GM19372 (cell line): ENCODE data around the gene SETDB1.
"Not testable (repeated sequence)": the region's sequence is repeated elsewhere in the genome, so short reads cannot be mapped to it uniquely, and the experiment has no call there.

Source experiments
- ATAC-seq: cut with Tn5 transposase; IDR thresholded peaks from one replicate; pipeline ENCODE4 v1.9.1; 2021; ENCODE audit warnings: mild to moderate bottlenecking, low read depth, moderate library complexity; ENCODE audit not compliant: unreplicated experiment

Gene SETDB1

GRCh38 chr1:150928286-150928685 is 2.1 kb downstream of the SETDB1 start:
- no peak for ATAC-seq

- not testable (repeated sequence) for ATAC-seq
Measured at GRCh38 chr1:150928775-150929174, 2.6 kb downstream of the SETDB1 start.

GRCh38 chr1:150931773-150932172 is 5.6 kb downstream of the SETDB1 start:
- ATAC-seq, result no peak

- no peak for ATAC-seq
Measured at GRCh38 chr1:150944856-150945255, 18.7 kb downstream of the SETDB1 start.

GRCh38 chr1:150954708-150955107 is 28.5 kb downstream of the SETDB1 start:
- no peak for ATAC-seq

DNA sequence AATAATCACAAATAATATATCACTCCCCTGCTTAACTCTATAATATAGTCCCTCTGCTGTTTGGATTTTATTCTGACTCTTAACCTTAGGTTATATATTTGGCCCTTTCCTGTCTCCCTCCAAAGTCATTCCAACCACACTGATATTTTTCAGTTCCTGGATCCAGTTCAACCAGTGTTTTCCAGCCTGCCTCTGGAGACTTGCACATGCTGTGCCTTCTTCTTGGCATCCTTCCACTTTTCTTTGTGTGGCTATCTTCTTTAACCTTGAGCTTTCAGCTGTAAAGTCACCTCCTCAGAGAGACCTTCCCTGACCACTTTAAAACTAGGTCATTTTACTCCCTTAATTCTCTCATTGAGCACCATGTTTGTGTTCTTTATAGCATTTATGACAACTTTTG is 29.1 kb downstream of the SETDB1 start:
- no peak for ATAC-seq

DNA sequence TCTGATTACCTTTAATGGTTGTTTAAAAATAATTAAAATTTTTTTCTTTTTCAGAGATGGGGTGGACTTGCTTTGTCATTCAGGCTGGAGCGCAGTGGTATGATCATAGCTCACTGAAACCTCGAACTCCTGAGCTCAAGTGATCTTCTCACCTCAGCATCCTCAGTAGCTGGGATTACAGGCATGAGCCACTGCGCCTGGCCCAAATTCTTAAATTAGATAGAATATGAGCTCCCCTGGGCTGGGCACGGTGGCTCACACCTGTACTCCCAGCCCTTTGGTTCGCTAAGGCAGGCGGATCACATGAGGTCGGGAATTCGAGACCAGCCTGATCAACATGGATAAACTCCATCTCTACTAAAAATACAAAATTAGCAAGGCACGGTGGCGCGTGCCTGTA is 31.5 kb downstream of the SETDB1 start:
- ATAC-seq, result no peak

GRCh38 chr1:150960646-150961045 is 34.5 kb downstream of the SETDB1 start:
- ATAC-seq, result no peak

GRCh38 chr1:150961756-150962155 is 35.6 kb downstream of the SETDB1 start:
- no peak for ATAC-seq

DNA sequence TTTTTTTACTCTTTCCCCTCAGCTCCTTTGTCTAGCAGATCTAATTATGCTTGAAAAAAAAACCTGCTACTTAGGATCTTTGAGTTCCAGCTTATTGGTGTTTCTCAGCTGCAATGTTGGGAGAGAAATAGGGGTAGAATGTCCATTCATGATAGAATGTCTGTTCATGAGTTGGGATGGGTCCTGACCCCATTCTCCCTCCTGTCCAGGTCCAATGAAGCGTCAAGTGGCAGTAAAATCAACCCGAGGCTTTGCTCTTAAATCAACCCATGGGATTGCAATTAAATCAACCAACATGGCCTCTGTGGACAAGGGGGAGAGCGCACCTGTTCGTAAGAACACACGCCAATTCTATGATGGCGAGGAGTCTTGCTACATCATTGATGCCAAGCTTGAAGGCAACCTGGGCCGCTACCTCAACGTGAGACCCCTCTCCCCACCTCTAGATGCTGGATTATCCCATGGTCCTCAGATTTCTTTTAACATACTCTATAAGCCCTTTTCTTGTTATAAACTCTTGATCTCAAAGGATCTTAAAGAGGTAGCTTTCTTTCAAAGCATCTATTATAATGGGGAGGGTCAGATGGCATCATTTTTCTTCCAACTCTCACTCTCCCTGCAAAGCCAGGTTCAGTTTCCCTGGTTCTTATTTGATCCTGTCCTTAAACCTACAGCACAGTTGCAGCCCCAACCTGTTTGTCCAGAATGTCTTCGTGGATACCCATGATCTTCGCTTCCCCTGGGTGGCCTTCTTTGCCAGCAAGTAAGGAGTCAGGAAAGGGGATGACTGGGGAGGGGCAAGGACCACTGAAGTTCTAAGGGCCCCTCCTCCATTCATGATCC is 37.4 kb downstream of the SETDB1 start:
- no peak for ATAC-seq

- ATAC-seq, result no peak
Measured at GRCh38 chr1:150964164-150964489, 38.0 kb downstream of the SETDB1 start.

DNA sequence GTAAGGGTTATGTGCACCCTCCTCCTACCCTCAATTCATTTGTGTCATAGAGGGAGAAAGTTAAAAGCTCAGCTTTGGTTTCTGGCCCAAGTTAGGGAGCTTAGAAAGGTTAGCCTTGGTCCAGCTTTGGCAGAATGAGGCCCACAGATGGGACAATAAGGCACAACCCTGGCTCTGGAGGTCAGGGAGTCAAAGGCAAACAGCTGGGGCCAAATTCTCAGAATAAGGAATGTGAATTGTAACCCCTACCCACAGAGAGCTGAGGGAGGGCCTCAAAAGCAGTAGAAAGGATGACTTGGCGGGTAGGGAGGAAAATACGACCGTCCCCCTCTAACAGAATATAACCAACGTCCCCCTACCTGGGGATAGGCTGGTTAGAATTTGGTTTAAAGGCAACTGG is 39.4 kb downstream of the SETDB1 start:
- no peak for ATAC-seq

DNA sequence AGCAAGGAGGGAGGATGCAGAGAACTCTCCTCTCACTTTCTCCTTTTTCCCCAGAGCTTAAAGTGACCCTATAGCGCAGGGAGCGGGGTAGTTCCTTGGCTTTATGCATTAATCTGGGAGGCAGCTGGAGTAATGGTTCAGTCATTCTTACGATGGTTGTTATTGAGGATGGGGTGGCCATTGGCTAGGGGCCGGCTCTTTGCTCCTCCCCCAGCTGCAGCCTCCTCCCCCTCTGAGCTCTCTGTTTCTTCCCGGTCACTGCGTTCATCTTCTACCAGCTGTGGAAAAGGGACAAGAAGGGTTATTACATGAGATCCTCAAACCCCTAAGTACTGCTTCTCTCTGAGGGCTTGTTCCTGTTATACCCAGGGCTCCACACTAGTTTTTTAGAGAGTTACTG is 39.8 kb downstream of the SETDB1 start:
- no peak for ATAC-seq

- ATAC-seq, result no peak
Measured at GRCh38 chr1:150967936-150968335, 41.8 kb downstream of the SETDB1 start.

- no peak for ATAC-seq
Measured at GRCh38 chr1:150968491-150968890, 42.3 kb downstream of the SETDB1 start.

GRCh38 chr1:150969626-150970025 is 43.5 kb downstream of the SETDB1 start:
- ATAC-seq, result no peak

- ATAC-seq, result no peak
Measured at GRCh38 chr1:150970808-150971582, 44.8 kb downstream of the SETDB1 start.

- no peak for ATAC-seq
Measured at GRCh38 chr1:150971583-150972416, 45.6 kb downstream of the SETDB1 start.

GRCh38 chr1:150972417-150972940 is 46.3 kb downstream of the SETDB1 start:
- no peak for ATAC-seq

GRCh38 chr1:150973258-150973835 is 47.2 kb downstream of the SETDB1 start:
- no peak for ATAC-seq
